Type B pancreatic cell (in vitro differentiated cells): ENCODE data around the gene SAXO1. TPM values are rescaled to one million over a fixed set of nuclear protein-coding genes. Genes with fewer than 3 reads are reported as not detected.
A peak's percentile ranks its signal among the peaks of the same experiment; 100 is the strongest.

Experiments used
- DNase-seq: peaks from one replicate; pipeline ENCODE4 v3.0.0; 2021; ENCODE audit warnings: mixed read lengths; ENCODE audit not compliant: unreplicated experiment; ENCODE audit errors: extremely low spot score
- H3K27ac Mint-ChIP-seq: 2 replicates; pipeline ENCODE4 v1.8.0; 2021; ENCODE audit warnings: mild to moderate bottlenecking, mixed read lengths
- H3K27me3 Mint-ChIP-seq: 2 replicates; pipeline ENCODE4 v1.8.0; 2021; ENCODE audit warnings: mixed read lengths
- H3K36me3 Mint-ChIP-seq: 2 replicates; pipeline ENCODE4 v1.8.0; 2021; ENCODE audit warnings: mixed read lengths
- H3K4me1 Mint-ChIP-seq: one replicate; pipeline ENCODE4 v1.8.0; 2021; ENCODE audit warnings: mixed read lengths; ENCODE audit not compliant: unreplicated experiment
- H3K4me3 Mint-ChIP-seq: 2 replicates; pipeline ENCODE4 v1.8.0; 2021; ENCODE audit warnings: mild to moderate bottlenecking, mixed read lengths
- H3K9me3 Mint-ChIP-seq: 2 replicates; pipeline ENCODE4 v1.8.0; 2021; ENCODE audit warnings: mixed read lengths
- CTCF ChIP-seq: fragments of 200-600 bp; sonication (generic); conservative IDR thresholded peaks from 2 replicates; pipeline ENCODE4 v1.5.0; 2021; ENCODE audit warnings: antibody characterized with exemption, mild to moderate bottlenecking
- total RNA-seq: library from RNA; stranded (reverse); gene quantifications from 2 replicates; pipeline ENCODE4 v1.2.1, GENCODE V29; 2021; ENCODE audit warnings: low replicate concordance

SAXO1 gene
- total RNA-seq, 1 donor from 2014 or later, result not detected

- Mint-ChIP-seq H3K4me1 (peaks cover 5% of the 10 kb centered on the region), H3K27me3 (no peaks in the 10 kb centered on the region), H3K9me3 (no peaks in the 10 kb centered on the region), H3K27ac (no peak overlapping the region), H3K36me3 (no peaks in the 10 kb centered on the region), H3K4me3 (no peak overlapping the region)
- no peak for DNase-seq
- TF ChIP-seq CTCF, result no peak
Observed at GRCh38 chr9:18920141-18921084, 112.6 kb downstream of the SAXO1 start.

- TF ChIP-seq CTCF, result no peak
- Mint-ChIP-seq H3K36me3 (no peaks in the 10 kb centered on the region), H3K27ac (no peak overlapping the region), H3K4me3 (no peak overlapping the region), H3K4me1 (peaks cover 21% of the 10 kb centered on the region), H3K27me3 (peaks cover 3% of the 10 kb centered on the region), H3K9me3 (no peaks in the 10 kb centered on the region)
- DNase-seq, result no peak
Observed at GRCh38 chr9:18911714-18912342, 121.2 kb downstream of the SAXO1 start.

GRCh38 chr9:18910916-18911315, 122.1 kb downstream of the SAXO1 start:
- peak overlapping the region; percentile 24 for H3K4me3 Mint-ChIP-seq
- peaks cover 4% of the 10 kb centered on the region for H3K36me3 Mint-ChIP-seq
- no peak for TF ChIP-seq CTCF
- H3K27me3 Mint-ChIP-seq, result peaks cover 3% of the 10 kb centered on the region
- H3K4me1 Mint-ChIP-seq, result peaks cover 25% of the 10 kb centered on the region
- no peak for DNase-seq
- H3K9me3 Mint-ChIP-seq, result peaks cover 4% of the 10 kb centered on the region
- H3K27ac Mint-ChIP-seq, result no peak overlapping the region

GRCh38 chr9:18910435-18910834, 122.6 kb downstream of the SAXO1 start:
- DNase-seq, result no peak
- Mint-ChIP-seq H3K4me1 (peaks cover 25% of the 10 kb centered on the region), H3K9me3 (peaks cover 5% of the 10 kb centered on the region), H3K27me3 (peaks cover 3% of the 10 kb centered on the region), H3K36me3 (peaks cover 6% of the 10 kb centered on the region), H3K4me3 (no peak overlapping the region), H3K27ac (no peak overlapping the region)
- no peak for TF ChIP-seq CTCF

GRCh38 chr9:18909140-18910018, 123.6 kb downstream of the SAXO1 start:
- H3K9me3 Mint-ChIP-seq, result peaks cover 5% of the 10 kb centered on the region
- no peak for DNase-seq
- TF ChIP-seq CTCF, result no peak
- peak overlapping the region; percentile 62 for H3K27ac Mint-ChIP-seq
- peaks cover 33% of the 10 kb centered on the region for H3K4me1 Mint-ChIP-seq
- H3K27me3 Mint-ChIP-seq, result peaks cover 3% of the 10 kb centered on the region
- H3K4me3 Mint-ChIP-seq, result no peak overlapping the region
- H3K36me3 Mint-ChIP-seq, result peaks cover 6% of the 10 kb centered on the region
